ENCODE measurements around the gene COL7A1. TPM values are rescaled to one million over a fixed set of nuclear protein-coding genes. Genes with fewer than 3 reads are reported as not detected.
"Not testable (repeated sequence)": the region's sequence is repeated elsewhere in the genome, so short reads cannot be mapped to it uniquely, and the experiment has no call there.

Gene COL7A1
- total and polyA plus RNA-seq, 2 experiments from 2014 or later, result 4.0 to 7.9 TPM

- TF ChIP-seq REST (IDR thresholded peaks at IDR 0.05; ENCODE audit: unreplicated experiment) (no peak), ZNF331 (CRISPR knock-in tag; IDR thresholded peaks at IDR 0.05; ENCODE audit: low read depth) (no peak), EZH2 (IDR thresholded peaks at IDR 0.05; ENCODE audit: low read depth, unreplicated experiment) (no peak), JUNB (IDR thresholded peaks at IDR 0.05; ENCODE audit: unreplicated experiment) (no peak), POLR2AphosphoS5 (IDR thresholded peaks at IDR 0.05; ENCODE audit: low read depth) (no peak), ZNF114 (CRISPR knock-in tag; IDR thresholded peaks at IDR 0.05) (no peak)
Measured at GRCh38 chr3:48552111-48552951, 42.8 kb downstream of the COL7A1 start (continued).

- H4K20me1 ChIP-seq (replicated peaks; ENCODE audit: insufficient read depth); H3K27ac ChIP-seq (ENCODE audit: low read depth); H2AFZ ChIP-seq; ATAC-seq; H3K27ac Mint-ChIP-seq; H3K9me2 ChIP-seq (ENCODE audit: insufficient read depth); H3K9me3 Mint-ChIP-seq; H3K4me2 ChIP-seq; H3K4me3 ChIP-seq; H3K27me3 ChIP-seq (ENCODE audit: insufficient read depth); H3K4me3 Mint-ChIP-seq; DNase-seq (ENCODE audit: low spot score): not testable (repeated sequence)
- Histone ChIP-seq H3K4me1 (ENCODE audit: insufficient read depth) (peaks cover 11% of the 10 kb centered on the region), H3F3A (replicated peaks; ENCODE audit: low read depth) (peaks cover 10% of the 10 kb centered on the region; the same call in 1 of the 2 replicates), H3K79me2 (replicated peaks; ENCODE audit: insufficient read depth) (peaks cover 26% of the 10 kb centered on the region), H3K36me3 (ENCODE audit: insufficient read depth) (peaks cover 14% of the 10 kb centered on the region; the same call in 1 of the 2 replicates)
- Mint-ChIP-seq H3K4me1 (peaks cover 24% of the 10 kb centered on the region), H3K27me3 (ENCODE audit: insufficient read depth, low read depth, poor library complexity) (peaks cover 13% of the 10 kb centered on the region), H3K36me3 (ENCODE audit: low read depth) (peaks cover 16% of the 10 kb centered on the region; the same call in 2 of the 3 replicates)
Measured at GRCh38 chr3:48551651-48552050, 43.5 kb downstream of the COL7A1 start.

GRCh38 chr3:48548729-48549705 is 46.1 kb downstream of the COL7A1 start:
- Histone ChIP-seq H3K4me2 (no peak overlapping the region), H3K79me2 (replicated peaks; ENCODE audit: insufficient read depth) (peaks cover 7% of the 10 kb centered on the region), H3K27me3 (ENCODE audit: insufficient read depth) (no peaks in the 10 kb centered on the region), H3F3A (replicated peaks; ENCODE audit: low read depth) (0 out of 2 replicates have a peak, but pooled peaks cover 11% of the 10 kb centered on the region), H3K4me3 (no peak overlapping the region), H2AFZ (no peak overlapping the region), H3K27ac (ENCODE audit: low read depth) (no peak overlapping the region), H3K9me2 (ENCODE audit: insufficient read depth) (no peaks in the 10 kb centered on the region), H4K20me1 (replicated peaks; ENCODE audit: insufficient read depth) (no peaks in the 10 kb centered on the region), H3K4me1 (ENCODE audit: insufficient read depth) (no peaks in the 10 kb centered on the region), H3K36me3 (ENCODE audit: insufficient read depth) (peaks cover 14% of the 10 kb centered on the region; the same call in 1 of the 2 replicates)
- Mint-ChIP-seq H3K36me3 (ENCODE audit: low read depth) (peaks cover 20% of the 10 kb centered on the region; the same call in 2 of the 3 replicates), H3K9me3 (no peaks in the 10 kb centered on the region), H3K4me1 (peaks cover 7% of the 10 kb centered on the region), H3K27me3 (ENCODE audit: insufficient read depth, low read depth, poor library complexity) (peaks cover 9% of the 10 kb centered on the region), H3K27ac (peak overlapping the region; percentile 79), H3K4me3 (no peak overlapping the region)
- no peak for TF ChIP-seq JUNB (IDR thresholded peaks at IDR 0.05; ENCODE audit: unreplicated experiment)
- no peak for TF ChIP-seq STAT1 (IDR thresholded peaks at IDR 0.05; ENCODE audit: unreplicated experiment)
- TF ChIP-seq ZNF114 (CRISPR knock-in tag; IDR thresholded peaks at IDR 0.05), result no peak
- TF ChIP-seq CTCF (conservative IDR thresholded peaks at IDR 0.05; ENCODE audit: low read depth in 2 of 2), result peak; percentile 98 to 99
- TF ChIP-seq ZNF331 (CRISPR knock-in tag; IDR thresholded peaks at IDR 0.05; ENCODE audit: low read depth), result no peak
- TF ChIP-seq CREB1 (CRISPR knock-in tag; IDR thresholded peaks at IDR 0.05; ENCODE audit: low read depth), result no peak
- TF ChIP-seq NANOG (IDR thresholded peaks at IDR 0.05; ENCODE audit: borderline replicate concordance), result no peak
- peak; percentile 96 for ATAC-seq
- DNase-seq (ENCODE audit: low spot score), result peak; percentile 90
